Osteocyte (in vitro differentiated cells): ENCODE results near the gene KLHL7. TPM values are rescaled to one million over a fixed set of nuclear protein-coding genes. Genes with fewer than 3 reads are reported as not detected.
A peak's percentile ranks its signal among the peaks of the same experiment; 100 is the strongest.

Source experiments
- DNase-seq: peaks from one replicate; pipeline ENCODE4 v3.0.0; 2021; ENCODE audit warnings: mixed read lengths; ENCODE audit not compliant: unreplicated experiment; ENCODE audit errors: extremely low spot score
- H3K27ac Mint-ChIP-seq: one replicate; pipeline ENCODE4 v1.8.0; 2021; ENCODE audit warnings: mild to moderate bottlenecking, mixed read lengths; ENCODE audit not compliant: unreplicated experiment
- H3K27me3 Mint-ChIP-seq: one replicate; pipeline ENCODE4 v1.8.0; 2021; ENCODE audit warnings: mixed read lengths; ENCODE audit not compliant: unreplicated experiment
- H3K36me3 Mint-ChIP-seq: one replicate; pipeline ENCODE4 v1.8.0; 2021; ENCODE audit warnings: mixed read lengths; ENCODE audit not compliant: unreplicated experiment
- H3K4me1 Mint-ChIP-seq: one replicate; pipeline ENCODE4 v1.8.0; 2021; ENCODE audit warnings: mixed read lengths; ENCODE audit not compliant: unreplicated experiment
- H3K4me3 Mint-ChIP-seq: one replicate; pipeline ENCODE4 v1.8.0; 2021; ENCODE audit warnings: mild to moderate bottlenecking, moderate library complexity, mixed read lengths; ENCODE audit not compliant: unreplicated experiment
- H3K9me3 Mint-ChIP-seq: one replicate; pipeline ENCODE4 v1.8.0; 2021; ENCODE audit warnings: mixed read lengths; ENCODE audit not compliant: unreplicated experiment
- total RNA-seq: library from RNA; stranded (reverse); gene quantifications from 2 replicates; pipeline ENCODE4 v1.2.1, GENCODE V29; 2021
- TF ChIP-seq, protein P1 (sequence below): fragments of 200-600 bp; sonication (generic); IDR thresholded peaks from 2 replicates; pipeline ENCODE4 v1.5.0; 2021; ENCODE audit warnings: antibody characterized with exemption, mild to moderate bottlenecking, moderate library complexity

The KLHL7 gene
- total RNA-seq, 1 donor from 2014 or later: 50.2 TPM

DNA sequence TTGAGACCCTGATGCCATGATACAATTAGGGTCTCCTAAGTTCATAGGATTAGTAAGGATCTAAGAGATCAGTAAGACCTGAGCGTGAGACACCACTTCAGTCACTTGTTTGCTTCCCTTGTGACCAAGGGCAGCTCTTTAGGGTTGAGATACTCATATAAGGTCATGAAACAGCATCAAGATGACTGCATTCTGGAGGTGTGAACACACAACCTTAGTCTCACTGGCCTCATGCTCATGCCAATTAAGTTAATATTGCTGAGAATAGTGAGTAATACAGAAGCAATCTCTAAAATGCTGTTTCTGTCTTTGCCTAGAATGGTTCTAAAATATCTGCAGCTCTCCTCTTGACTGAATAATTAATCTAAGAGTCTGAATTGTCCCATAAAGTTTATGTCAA is 39.6 kb upstream of the KLHL7 start:
- Mint-ChIP-seq H3K36me3 (no peaks in the 10 kb centered on the region), H3K4me3 (no peak overlapping the region), H3K4me1 (no peaks in the 10 kb centered on the region), H3K9me3 (no peaks in the 10 kb centered on the region), H3K27me3 (no peaks in the 10 kb centered on the region), H3K27ac (no peak overlapping the region)
- TF ChIP-seq, protein P1, sequence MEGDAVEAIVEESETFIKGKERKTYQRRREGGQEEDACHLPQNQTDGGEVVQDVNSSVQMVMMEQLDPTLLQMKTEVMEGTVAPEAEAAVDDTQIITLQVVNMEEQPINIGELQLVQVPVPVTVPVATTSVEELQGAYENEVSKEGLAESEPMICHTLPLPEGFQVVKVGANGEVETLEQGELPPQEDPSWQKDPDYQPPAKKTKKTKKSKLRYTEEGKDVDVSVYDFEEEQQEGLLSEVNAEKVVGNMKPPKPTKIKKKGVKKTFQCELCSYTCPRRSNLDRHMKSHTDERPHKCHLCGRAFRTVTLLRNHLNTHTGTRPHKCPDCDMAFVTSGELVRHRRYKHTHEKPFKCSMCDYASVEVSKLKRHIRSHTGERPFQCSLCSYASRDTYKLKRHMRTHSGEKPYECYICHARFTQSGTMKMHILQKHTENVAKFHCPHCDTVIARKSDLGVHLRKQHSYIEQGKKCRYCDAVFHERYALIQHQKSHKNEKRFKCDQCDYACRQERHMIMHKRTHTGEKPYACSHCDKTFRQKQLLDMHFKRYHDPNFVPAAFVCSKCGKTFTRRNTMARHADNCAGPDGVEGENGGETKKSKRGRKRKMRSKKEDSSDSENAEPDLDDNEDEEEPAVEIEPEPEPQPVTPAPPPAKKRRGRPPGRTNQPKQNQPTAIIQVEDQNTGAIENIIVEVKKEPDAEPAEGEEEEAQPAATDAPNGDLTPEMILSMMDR: no peak
- DNase-seq: no peak

GRCh38 chr7:23067271-23067670 is 38.3 kb upstream of the KLHL7 start:
- no peak for DNase-seq
- Mint-ChIP-seq H3K27me3 (no peaks in the 10 kb centered on the region), H3K27ac (no peak overlapping the region), H3K9me3 (no peaks in the 10 kb centered on the region), H3K36me3 (no peaks in the 10 kb centered on the region), H3K4me1 (peaks cover 4% of the 10 kb centered on the region), H3K4me3 (no peak overlapping the region)
- TF ChIP-seq, protein P1: no peak

GRCh38 chr7:23072048-23072447 is 33.5 kb upstream of the KLHL7 start:
- Mint-ChIP-seq H3K4me1 (peaks cover 11% of the 10 kb centered on the region), H3K4me3 (no peak overlapping the region)
- DNase-seq: no peak

GRCh38 chr7:23072922-23073321 is 32.7 kb upstream of the KLHL7 start:
- TF ChIP-seq, protein P1: no peak
- H3K27me3 Mint-ChIP-seq: peaks cover 22% of the 10 kb centered on the region
- H3K9me3 Mint-ChIP-seq: no peaks in the 10 kb centered on the region
- H3K27ac Mint-ChIP-seq: no peak overlapping the region
- DNase-seq: no peak
- H3K36me3 Mint-ChIP-seq: no peaks in the 10 kb centered on the region
- peaks cover 11% of the 10 kb centered on the region for H3K4me1 Mint-ChIP-seq
- no peak overlapping the region for H3K4me3 Mint-ChIP-seq

More at GRCh38 chr7:23072048-23072447, 33.5 kb upstream of the KLHL7 start:
- TF ChIP-seq, protein P1: peak; percentile 38
- Mint-ChIP-seq H3K27me3 (peaks cover 15% of the 10 kb centered on the region), H3K36me3 (no peaks in the 10 kb centered on the region), H3K27ac (no peak overlapping the region), H3K9me3 (no peaks in the 10 kb centered on the region)

- Mint-ChIP-seq H3K36me3 (no peaks in the 10 kb centered on the region), H3K9me3 (no peaks in the 10 kb centered on the region), H3K4me3 (no peak overlapping the region), H3K27me3 (peaks cover 22% of the 10 kb centered on the region), H3K4me1 (peaks cover 11% of the 10 kb centered on the region), H3K27ac (no peak overlapping the region)
- TF ChIP-seq, protein P1: no peak
- no peak for DNase-seq
These were observed 30.9 kb upstream of the KLHL7 start for GRCh38 chr7:23074443-23075261.
